GM12892 (cell line): ENCODE results near the gene SMIM5.

Experiments used
- POLR2A ChIP-seq: IDR thresholded peaks from 2 replicates; pipeline ENCODE4 v1.6.1; 2011; ENCODE audit warnings: low read depth, low read length, control low read depth
- POLR2AphosphoS5 ChIP-seq: IDR thresholded peaks from 2 replicates; pipeline ENCODE4 v1.6.1; 2011; ENCODE audit warnings: low read depth, low read length, control low read depth
- TAF1 ChIP-seq: IDR thresholded peaks from 2 replicates; pipeline ENCODE4 v1.6.1; 2011; ENCODE audit warnings: low read depth, mild to moderate bottlenecking, control low read depth, low read length, borderline replicate concordance

DNA sequence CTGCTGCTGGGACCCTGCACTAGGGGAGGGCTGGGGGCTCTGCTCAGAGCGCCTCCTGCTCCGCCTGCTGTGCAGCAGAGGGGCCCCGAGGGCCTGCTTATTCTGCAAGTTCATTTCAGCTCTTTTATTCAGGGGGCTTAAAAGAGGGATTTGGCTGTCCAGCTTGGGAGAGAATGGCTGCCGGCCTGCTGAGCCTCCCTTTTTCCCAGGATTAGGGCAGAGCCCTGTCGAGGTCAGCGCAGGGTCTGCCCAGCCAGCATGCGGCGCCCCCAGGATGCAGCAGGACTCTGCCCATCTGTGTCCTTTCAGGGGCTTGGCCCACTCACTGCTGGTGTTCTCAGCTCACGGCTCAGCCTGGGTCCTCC, 1.1 kb downstream of the SMIM5 start:
- TF ChIP-seq POLR2A = no peak
- TF ChIP-seq POLR2AphosphoS5 = no peak
- TF ChIP-seq TAF1 = no peak
